TTC549 (cell line): ENCODE data around the gene IFNGR1.
"Not testable (repeated sequence)": the region's sequence is repeated elsewhere in the genome, so short reads cannot be mapped to it uniquely, and the experiment has no call there.

Experiments used
- FAIRE-seq: peaks from 2 replicates; lab custom pipeline; 2012; peaks lifted over from hg19 to GRCh38; lab: Jason Lieb, UNC

The IFNGR1 gene

GRCh38 chr6:137235686-137236085 lies 16.5 kb upstream of the IFNGR1 start:
- no peak for FAIRE-seq

- FAIRE-seq, result no peak
These were observed 15.0 kb upstream of the IFNGR1 start for GRCh38 chr6:137233911-137234863.

GRCh38 chr6:137231895-137232294 lies 12.7 kb upstream of the IFNGR1 start:
- no peak for FAIRE-seq

GRCh38 chr6:137230956-137231555 lies 11.9 kb upstream of the IFNGR1 start:
- FAIRE-seq, result no peak

GRCh38 chr6:137230547-137230946 lies 11.4 kb upstream of the IFNGR1 start:
- FAIRE-seq, result no peak

- no peak for FAIRE-seq
These were observed 10.0 kb upstream of the IFNGR1 start for GRCh38 chr6:137229075-137229759.

GRCh38 chr6:137227871-137228302 lies 8.7 kb upstream of the IFNGR1 start:
- FAIRE-seq, result no peak

GRCh38 chr6:137226697-137227096 lies 7.5 kb upstream of the IFNGR1 start:
- no peak for FAIRE-seq

GRCh38 chr6:137224799-137225198 lies 5.6 kb upstream of the IFNGR1 start:
- no peak for FAIRE-seq

GRCh38 chr6:137223370-137224131 lies 4.4 kb upstream of the IFNGR1 start:
- no peak for FAIRE-seq

- FAIRE-seq, result no peak
These were observed 3.2 kb upstream of the IFNGR1 start for GRCh38 chr6:137222381-137222780.

GRCh38 chr6:137219664-137220252 lies 573 bp upstream of the IFNGR1 start:
- no peak for FAIRE-seq

- no peak for FAIRE-seq
These were observed 690 bp downstream of the IFNGR1 start for GRCh38 chr6:137218473-137218916.

- FAIRE-seq, result no peak
These were observed 1.2 kb downstream of the IFNGR1 start for GRCh38 chr6:137217801-137218472.

GRCh38 chr6:137216875-137217553 lies 2.2 kb downstream of the IFNGR1 start:
- no peak for FAIRE-seq

GRCh38 chr6:137216106-137216505 lies 3.1 kb downstream of the IFNGR1 start:
- FAIRE-seq, result no peak

GRCh38 chr6:137215630-137216029 lies 3.6 kb downstream of the IFNGR1 start:
- not testable (repeated sequence) for FAIRE-seq

GRCh38 chr6:137214931-137215330 lies 4.3 kb downstream of the IFNGR1 start:
- no peak for FAIRE-seq

- FAIRE-seq, result no peak
These were observed 5.4 kb downstream of the IFNGR1 start for GRCh38 chr6:137213813-137214212.

- no peak for FAIRE-seq
These were observed 5.8 kb downstream of the IFNGR1 start for GRCh38 chr6:137213331-137213740.

GRCh38 chr6:137211910-137212309 lies 7.3 kb downstream of the IFNGR1 start:
- no peak for FAIRE-seq
